Mucosa of stomach (tissue), 1 donor: ENCODE results near the gene DNMBP.

Source experiments
- H3K27me3 ChIP-seq: one replicate; pipeline ENCODE4 v1.7.0; 2013; ENCODE audit warnings: mild to moderate bottlenecking, low read length; ENCODE audit not compliant: control insufficient read depth, insufficient read depth
- H3K36me3 ChIP-seq: one replicate; pipeline ENCODE4 v1.7.0; 2013; ENCODE audit warnings: low read length; ENCODE audit not compliant: control insufficient read depth, insufficient read depth
- H3K4me1 ChIP-seq: one replicate; pipeline ENCODE4 v1.7.0; 2013; ENCODE audit warnings: mild to moderate bottlenecking, low read length; ENCODE audit not compliant: control insufficient read depth, insufficient read depth
- H3K4me3 ChIP-seq: one replicate; pipeline ENCODE4 v1.7.0; 2013; ENCODE audit warnings: low read length
- H3K9ac ChIP-seq: one replicate; pipeline ENCODE4 v1.7.0; 2013; ENCODE audit warnings: mild to moderate bottlenecking, low read length, moderate library complexity
- H3K9me3 ChIP-seq: one replicate; pipeline ENCODE4 v1.7.0; 2013; ENCODE audit warnings: mild to moderate bottlenecking, low read length, moderate library complexity; ENCODE audit not compliant: control insufficient read depth
- donor health status: Pancreatic carcinoma.

Gene DNMBP

GRCh38 chr10:99927721-99928280, 81.9 kb downstream of the DNMBP start:
- Histone ChIP-seq H3K4me1 (peaks cover 18% of the 10 kb centered on the region), H3K4me3 (peak overlapping the region; percentile 65), H3K9me3 (no peaks in the 10 kb centered on the region), H3K27me3 (no peaks in the 10 kb centered on the region), H3K36me3 (no peaks in the 10 kb centered on the region), H3K9ac (peak overlapping the region; percentile 91)

DNA sequence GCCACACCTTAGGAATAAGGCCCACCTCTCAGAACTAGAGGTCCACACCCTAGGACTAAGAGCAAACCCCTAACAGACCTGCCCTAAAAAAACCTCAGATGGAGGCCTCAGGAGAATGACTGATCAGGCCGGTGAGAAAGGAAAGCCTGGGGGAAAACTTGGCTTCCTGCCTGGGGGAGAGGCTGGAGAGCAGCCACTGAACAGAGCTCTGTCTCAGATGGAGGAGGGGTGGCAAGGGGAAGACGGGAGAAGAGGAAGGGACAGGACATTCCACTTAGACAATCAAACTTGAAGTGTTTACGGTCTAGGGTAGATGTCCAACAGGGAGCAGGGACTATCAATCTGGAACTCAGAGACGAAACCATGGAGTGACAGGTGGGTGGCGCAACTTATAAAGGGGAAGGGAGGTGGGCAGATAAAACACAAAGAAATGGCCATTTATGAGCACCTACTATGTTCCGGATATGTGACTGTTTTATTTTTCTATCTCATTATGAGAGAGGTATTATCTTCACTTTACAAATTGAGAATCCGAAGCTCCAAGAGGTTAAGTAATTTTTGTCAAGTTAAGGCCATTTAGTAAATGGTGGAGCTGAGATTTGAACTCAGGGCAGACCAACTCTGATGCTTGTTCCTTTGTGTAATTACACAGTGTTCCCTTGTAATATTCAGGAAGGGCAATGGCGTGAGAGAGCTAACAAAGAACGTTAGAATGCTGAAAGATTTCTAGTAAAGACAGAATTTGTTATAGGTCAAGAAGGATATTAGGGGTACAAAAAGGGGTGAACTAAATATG, 82.6 kb downstream of the DNMBP start:
- Histone ChIP-seq H3K4me1 (peaks cover 18% of the 10 kb centered on the region), H3K4me3 (peak overlapping the region; percentile 65), H3K27me3 (no peaks in the 10 kb centered on the region), H3K9me3 (no peaks in the 10 kb centered on the region), H3K9ac (peak overlapping the region; percentile 91), H3K36me3 (no peaks in the 10 kb centered on the region)

GRCh38 chr10:99924451-99925255, 85.1 kb downstream of the DNMBP start:
- peak overlapping the region; percentile 32 for H3K9ac ChIP-seq
- no peaks in the 10 kb centered on the region for H3K9me3 ChIP-seq
- no peak overlapping the region for H3K4me3 ChIP-seq
- peaks cover 33% of the 10 kb centered on the region for H3K4me1 ChIP-seq
- H3K27me3 ChIP-seq = no peaks in the 10 kb centered on the region
- H3K36me3 ChIP-seq = no peaks in the 10 kb centered on the region

DNA sequence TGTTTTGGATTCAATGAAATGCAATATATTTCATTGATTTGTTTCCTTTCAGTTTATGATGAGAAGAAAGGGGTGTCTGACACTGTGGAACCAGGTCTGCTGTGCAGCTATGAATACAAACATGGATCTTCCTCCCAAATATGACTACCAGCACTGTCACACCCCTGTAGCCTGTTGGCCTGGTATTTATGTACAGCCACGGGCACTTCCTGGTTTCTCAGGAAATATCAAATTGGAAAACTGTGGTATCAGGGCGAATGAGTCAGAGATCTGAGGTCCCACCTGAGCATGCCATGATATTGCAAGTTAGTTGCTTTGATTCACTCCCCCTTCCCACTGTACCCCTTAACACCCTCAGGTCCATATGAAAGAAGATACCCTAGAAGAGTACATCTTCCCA, 87.8 kb downstream of the DNMBP start:
- H3K36me3 ChIP-seq = no peaks in the 10 kb centered on the region
- H3K4me3 ChIP-seq = no peak overlapping the region
- H3K4me1 ChIP-seq = peaks cover 42% of the 10 kb centered on the region
- H3K27me3 ChIP-seq = no peaks in the 10 kb centered on the region
- no peak overlapping the region for H3K9ac ChIP-seq
- no peaks in the 10 kb centered on the region for H3K9me3 ChIP-seq

- peaks cover 42% of the 10 kb centered on the region for H3K4me1 ChIP-seq
Measured at GRCh38 chr10:99920901-99921300, 88.8 kb downstream of the DNMBP start.

DNA sequence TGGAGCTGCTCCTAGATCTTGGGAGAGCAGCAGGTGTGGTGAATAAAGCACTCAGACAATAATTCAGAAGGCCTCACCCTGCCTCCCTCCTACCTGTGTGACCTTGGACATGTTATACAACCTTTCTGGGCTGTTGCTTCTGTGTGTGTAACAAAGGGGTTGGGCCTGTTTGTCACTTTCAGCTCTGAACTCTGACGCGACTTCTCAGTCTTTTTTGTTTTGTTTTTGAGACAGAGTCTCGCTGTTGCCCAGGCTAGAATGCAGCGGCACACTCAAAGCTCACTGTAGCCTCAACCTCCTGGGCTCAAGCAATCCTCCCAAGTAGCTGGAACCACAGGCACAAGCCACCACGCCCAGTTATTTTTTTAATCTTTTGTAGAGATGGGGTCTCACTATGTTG, 89.3 kb downstream of the DNMBP start:
- H3K4me3 ChIP-seq = no peak overlapping the region
- peak overlapping the region; percentile 69 for H3K9ac ChIP-seq
- H3K4me1 ChIP-seq = peaks cover 42% of the 10 kb centered on the region
- H3K27me3 ChIP-seq = no peaks in the 10 kb centered on the region
- H3K9me3 ChIP-seq = no peaks in the 10 kb centered on the region
- no peaks in the 10 kb centered on the region for H3K36me3 ChIP-seq

More at GRCh38 chr10:99920901-99921300, 88.8 kb downstream of the DNMBP start:
- H3K9ac ChIP-seq = peak overlapping the region; percentile 69
- H3K36me3 ChIP-seq = no peaks in the 10 kb centered on the region
- H3K4me3 ChIP-seq = no peak overlapping the region
- H3K27me3 ChIP-seq = no peaks in the 10 kb centered on the region
- no peaks in the 10 kb centered on the region for H3K9me3 ChIP-seq

DNA sequence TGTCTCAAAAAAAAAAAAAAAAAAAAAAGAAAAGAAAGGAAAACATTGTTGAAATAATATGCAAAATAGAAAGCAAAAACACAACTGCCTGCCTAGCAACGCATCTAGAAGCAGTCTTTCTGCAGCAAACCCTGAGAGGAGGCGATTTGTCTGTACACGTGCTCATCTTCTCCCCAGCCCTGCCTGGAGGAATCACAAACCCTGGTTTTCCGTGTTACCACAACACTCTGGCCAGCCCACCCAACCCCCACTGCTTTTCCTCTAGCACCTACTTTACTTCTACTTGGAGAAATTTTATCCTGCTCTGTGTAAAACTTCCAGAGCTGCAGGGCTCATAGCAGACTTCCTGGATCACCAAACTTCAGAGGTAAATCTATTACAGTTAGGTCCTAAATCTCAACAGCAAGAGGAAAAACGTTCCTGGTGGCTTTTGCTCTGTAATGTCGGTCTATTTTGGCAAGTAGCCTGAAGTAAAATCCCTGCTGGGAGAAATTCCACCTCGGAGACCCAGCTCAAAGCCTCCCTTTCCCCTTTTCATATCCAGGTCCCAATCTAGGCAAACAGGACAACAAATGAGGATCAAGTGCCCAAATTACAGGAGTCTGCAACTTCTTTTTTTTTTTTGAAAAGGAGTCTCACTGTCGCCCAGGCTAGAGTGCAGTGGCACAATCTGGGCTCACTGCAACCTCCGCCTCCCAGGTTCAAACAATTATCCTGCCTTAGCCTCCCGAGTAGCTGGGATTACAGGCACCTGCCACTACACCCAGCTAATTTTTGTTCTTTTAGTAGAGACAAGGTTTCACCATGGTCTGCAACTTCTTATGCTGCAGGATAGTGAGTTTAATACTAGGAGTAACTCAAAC, 91.6 kb downstream of the DNMBP start:
- Histone ChIP-seq H3K9ac (peak overlapping the region; percentile 2), H3K4me1 (peaks cover 47% of the 10 kb centered on the region), H3K4me3 (no peak overlapping the region)

GRCh38 chr10:99916776-99917175, 93.0 kb downstream of the DNMBP start:
- peaks cover 42% of the 10 kb centered on the region for H3K4me1 ChIP-seq
- H3K36me3 ChIP-seq = no peaks in the 10 kb centered on the region
- H3K9me3 ChIP-seq = no peaks in the 10 kb centered on the region
- no peak overlapping the region for H3K9ac ChIP-seq
- H3K4me3 ChIP-seq = no peak overlapping the region
- H3K27me3 ChIP-seq = no peaks in the 10 kb centered on the region

More for the DNA sequence above, 91.6 kb downstream of the DNMBP start:
- no peaks in the 10 kb centered on the region for H3K9me3 ChIP-seq
- H3K27me3 ChIP-seq = no peaks in the 10 kb centered on the region
- no peaks in the 10 kb centered on the region for H3K36me3 ChIP-seq

- H3K4me1 ChIP-seq = peaks cover 31% of the 10 kb centered on the region
- no peak overlapping the region for H3K9ac ChIP-seq
- H3K36me3 ChIP-seq = no peaks in the 10 kb centered on the region
Measured at GRCh38 chr10:99915414-99915813, 94.3 kb downstream of the DNMBP start.

DNA sequence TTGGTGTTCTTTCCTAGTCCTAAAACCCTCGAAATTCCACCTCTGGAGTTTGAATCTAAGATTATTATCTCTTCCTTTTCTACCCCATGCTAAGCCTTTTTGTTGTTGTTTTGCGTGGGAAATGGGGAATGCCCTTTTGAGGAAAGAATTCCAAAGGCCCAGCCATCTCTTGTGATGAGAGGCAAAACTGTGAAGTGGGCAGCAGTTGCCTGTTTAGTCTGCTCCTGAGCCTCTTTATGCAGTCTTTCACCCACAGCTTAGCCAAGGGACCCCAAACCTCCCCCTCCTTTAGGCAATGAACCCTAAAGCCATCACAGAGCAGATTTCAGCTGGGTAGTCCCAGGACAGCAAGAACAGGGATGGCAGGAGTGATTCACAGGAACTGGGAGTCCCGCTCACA, 95.5 kb downstream of the DNMBP start:
- Histone ChIP-seq H3K9ac (no peak overlapping the region), H3K4me1 (peaks cover 26% of the 10 kb centered on the region), H3K4me3 (no peak overlapping the region), H3K9me3 (no peaks in the 10 kb centered on the region), H3K27me3 (no peaks in the 10 kb centered on the region), H3K36me3 (no peaks in the 10 kb centered on the region)

More at GRCh38 chr10:99915414-99915813, 94.3 kb downstream of the DNMBP start:
- Histone ChIP-seq H3K9me3 (no peaks in the 10 kb centered on the region), H3K4me3 (no peak overlapping the region), H3K27me3 (no peaks in the 10 kb centered on the region)

DNA sequence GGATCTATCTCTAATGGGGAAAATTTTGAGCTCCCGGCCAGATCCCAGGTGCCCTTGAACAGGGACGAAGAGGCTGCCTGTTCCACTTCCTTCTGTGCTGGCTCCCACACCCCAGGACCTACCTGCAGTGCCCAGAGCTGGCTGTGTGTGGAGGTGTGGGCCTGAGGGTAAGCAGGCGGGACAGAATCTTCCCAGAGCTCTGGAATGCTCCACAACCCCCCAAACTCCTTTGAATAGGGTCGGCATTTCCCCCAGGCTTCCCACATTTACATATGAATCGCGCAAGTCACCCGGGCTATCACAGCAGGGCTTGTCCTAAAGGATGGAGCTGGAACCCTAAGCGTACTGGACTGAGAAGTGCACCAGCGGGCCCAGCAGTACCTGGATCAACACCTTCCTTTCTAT, 95.9 kb downstream of the DNMBP start:
- Histone ChIP-seq H3K4me1 (peaks cover 26% of the 10 kb centered on the region), H3K9ac (peak overlapping the region; percentile 6), H3K4me3 (no peak overlapping the region), H3K36me3 (no peaks in the 10 kb centered on the region), H3K9me3 (no peaks in the 10 kb centered on the region), H3K27me3 (no peaks in the 10 kb centered on the region)
